RWPE1 (cell line): Measurements from ENCODE around the gene AIP.
A peak's percentile ranks its signal among the peaks of the same experiment; 100 is the strongest.
"Not testable (repeated sequence)": the region's sequence is repeated elsewhere in the genome, so short reads cannot be mapped to it uniquely, and the experiment has no call there.

Experiments used
- CTCF ChIA-PET: fragments of 350-600 bp; sonication (Branson Sonifier 250); formaldehyde crosslinking; extraction: SDS; loops from one replicate; lab custom pipeline; 2021; lab: Yijun Ruan, JAX
- POLR2A ChIA-PET: fragments of 400-600 bp; formaldehyde crosslinking; extraction: SDS; loops from one replicate; lab custom pipeline; 2020; ENCODE audit warnings: antibody characterized with exemption; ENCODE audit not compliant: low non-redundant PET; lab: Yijun Ruan, JAX
- DNase-seq: peaks from one replicate; pipeline ENCODE4 v3.0.0; 2012; ENCODE audit warnings: low spot score
- H3K27ac ChIP-seq: fragments of 450-650 bp; 2 replicates; pipeline ENCODE4 v1.5.1; 2017
- CTCF ChIP-seq: fragments of 450-650 bp; conservative IDR thresholded peaks from 2 replicates; pipeline ENCODE4 v1.5.1; 2017; ENCODE audit warnings: low read depth, mild to moderate bottlenecking

The AIP gene

GRCh38 chr11:67482275-67482826, 475 bp upstream of the AIP start:
- CTCF ChIA-PET = no interaction called here
- H3K27ac ChIP-seq = peak overlapping the region; percentile 81
- no peak for TF ChIP-seq CTCF
- POLR2A ChIA-PET = interaction anchor here (1.0 kb wide), 1 partner anchor 14 kb away, joined by 5 read pairs; the partner anchor contains the start of gene TMEM134
- peak; percentile 14 for DNase-seq

- POLR2A ChIA-PET = no interaction called here
- TF ChIP-seq CTCF = no peak
- DNase-seq = no peak
Measured at GRCh38 chr11:67483831-67484665, 1.2 kb downstream of the AIP start.

GRCh38 chr11:67484847-67485311, 2.1 kb downstream of the AIP start:
- no peak for TF ChIP-seq CTCF
- CTCF ChIA-PET = no interaction called here
- no peak for DNase-seq

More at GRCh38 chr11:67483831-67484665, 1.2 kb downstream of the AIP start:
- CTCF ChIA-PET = no interaction called here
- peak overlapping the region; percentile 81 for H3K27ac ChIP-seq

GRCh38 chr11:67485873-67486361, 3.1 kb downstream of the AIP start:
- CTCF ChIA-PET, DNase-seq: not testable (repeated sequence)
- POLR2A ChIA-PET = interaction anchor here (0.7 kb wide), 1 partner anchor 137 kb away, joined by 7 read pairs; no protein-coding TSS in a partner anchor
- peak overlapping the region; percentile 34 for H3K27ac ChIP-seq

More at GRCh38 chr11:67484847-67485311, 2.1 kb downstream of the AIP start:
- POLR2A ChIA-PET = no interaction called here
- H3K27ac ChIP-seq = peak overlapping the region; percentile 34

GRCh38 chr11:67486481-67487195, 3.8 kb downstream of the AIP start:
- no peak for DNase-seq
- ChIA-PET POLR2A (no interaction called here), CTCF (no interaction called here)
- peak overlapping the region; percentile 34 for H3K27ac ChIP-seq
- no peak for TF ChIP-seq CTCF

GRCh38 chr11:67489203-67489884, 6.5 kb downstream of the AIP start:
- DNase-seq = no peak
- H3K27ac ChIP-seq = peak overlapping the region; percentile 55
- POLR2A ChIA-PET = interaction anchor here (0.6 kb wide), 1 partner anchor 25 kb away, joined by 3 read pairs; no protein-coding TSS in a partner anchor
- no peak for TF ChIP-seq CTCF
- CTCF ChIA-PET = interaction anchor here (0.6 to 0.7 kb wide), 2 partner anchors 11 to 124 kb away, joined by 3 read pairs; no protein-coding TSS in a partner anchor
